Activated CD4-positive, alpha-beta T cell treated with anti-CD3 and anti-CD28 coated beads, Interleukin-2, amount 50 U/mL, for 24 hours (primary cell): ENCODE results near the gene HNF1A.

Source experiments
- DNase-seq, 2 donors: peaks; one replicate each; pipeline ENCODE4 v3.0.0-alpha.2; 2020; ENCODE audit warnings: low read depth in 1 of 2, low spot score in 1 of 2

The HNF1A gene

DNA sequence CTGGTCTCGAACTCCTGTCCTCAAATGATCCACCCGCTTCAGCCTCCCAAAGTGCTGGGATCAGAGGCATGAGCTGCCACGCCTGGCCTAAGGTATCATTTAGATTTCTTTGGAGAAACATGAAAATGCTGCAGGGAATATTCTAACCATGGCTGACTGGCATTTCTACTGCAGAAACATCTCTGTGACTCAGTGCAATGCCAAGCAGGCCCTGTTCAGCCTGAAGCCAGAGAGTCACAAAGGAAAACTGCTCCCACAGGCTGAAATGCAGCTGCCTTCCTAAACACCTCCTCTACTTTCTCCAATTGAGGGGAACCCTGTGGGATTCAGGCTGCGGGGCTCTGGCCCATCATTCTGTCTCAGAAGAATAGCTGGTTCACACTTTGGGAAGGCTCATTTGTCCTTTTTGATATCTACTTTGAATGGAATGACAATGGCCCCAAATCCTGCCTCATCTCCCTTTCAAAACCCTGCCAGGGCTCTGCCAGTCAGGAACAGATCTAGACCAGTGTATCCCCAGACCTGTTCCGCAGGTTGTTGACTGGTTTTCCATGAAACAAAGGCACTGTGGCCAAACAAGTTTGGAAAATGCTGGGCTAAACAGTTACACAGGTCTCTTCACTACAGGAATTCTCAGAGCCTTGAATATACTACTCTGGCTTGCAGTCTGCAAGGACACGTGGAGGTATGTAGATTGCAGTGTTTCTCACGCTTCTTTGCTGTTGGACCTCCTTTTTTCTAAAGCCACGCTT, 30.2 kb downstream of the HNF1A start:
- no peak for DNase-seq

DNA sequence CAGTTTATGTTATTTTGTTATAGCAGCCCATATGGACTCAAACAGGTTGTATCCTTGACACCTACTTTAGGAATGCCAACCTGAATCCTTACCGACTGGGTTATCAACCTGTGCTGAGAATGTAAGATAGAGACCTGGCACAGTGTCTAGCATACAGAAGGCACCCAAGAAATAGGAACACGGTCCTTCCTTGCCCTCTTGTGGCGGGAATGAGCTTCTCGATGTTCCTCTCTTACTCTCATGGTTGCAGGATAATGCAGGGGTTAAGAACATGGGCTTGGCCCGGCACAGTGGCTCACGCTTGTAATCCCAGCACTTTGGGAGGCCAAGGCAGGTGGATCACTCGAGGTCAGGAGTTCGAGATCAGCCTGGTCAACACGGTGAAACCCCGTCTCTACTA, 31.4 kb downstream of the HNF1A start:
- no peak for DNase-seq

GRCh38 chr12:121010860-121011259, 32.5 kb downstream of the HNF1A start:
- DNase-seq: no peak

DNA sequence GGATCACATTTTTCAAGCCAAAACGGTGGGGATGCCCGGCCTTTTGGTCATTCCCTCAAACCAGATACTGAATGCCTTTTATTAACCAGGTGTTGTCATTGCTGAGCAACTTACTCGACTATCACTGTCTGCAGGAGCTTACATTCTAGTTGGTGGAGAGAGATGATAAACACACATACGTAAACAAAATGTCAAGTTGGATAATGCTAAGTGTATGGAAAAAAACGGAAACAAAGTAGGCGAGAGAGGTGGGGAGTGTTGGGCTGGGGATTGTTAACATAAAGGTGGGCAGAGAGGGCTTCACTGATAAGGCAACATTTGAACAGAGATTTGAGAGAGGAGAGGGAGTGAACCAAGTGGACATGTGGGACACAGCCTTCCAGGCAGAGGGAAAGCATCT, 33.5 kb downstream of the HNF1A start:
- no peak for DNase-seq

GRCh38 chr12:121013715-121014114, 35.4 kb downstream of the HNF1A start:
- DNase-seq: no peak

DNA sequence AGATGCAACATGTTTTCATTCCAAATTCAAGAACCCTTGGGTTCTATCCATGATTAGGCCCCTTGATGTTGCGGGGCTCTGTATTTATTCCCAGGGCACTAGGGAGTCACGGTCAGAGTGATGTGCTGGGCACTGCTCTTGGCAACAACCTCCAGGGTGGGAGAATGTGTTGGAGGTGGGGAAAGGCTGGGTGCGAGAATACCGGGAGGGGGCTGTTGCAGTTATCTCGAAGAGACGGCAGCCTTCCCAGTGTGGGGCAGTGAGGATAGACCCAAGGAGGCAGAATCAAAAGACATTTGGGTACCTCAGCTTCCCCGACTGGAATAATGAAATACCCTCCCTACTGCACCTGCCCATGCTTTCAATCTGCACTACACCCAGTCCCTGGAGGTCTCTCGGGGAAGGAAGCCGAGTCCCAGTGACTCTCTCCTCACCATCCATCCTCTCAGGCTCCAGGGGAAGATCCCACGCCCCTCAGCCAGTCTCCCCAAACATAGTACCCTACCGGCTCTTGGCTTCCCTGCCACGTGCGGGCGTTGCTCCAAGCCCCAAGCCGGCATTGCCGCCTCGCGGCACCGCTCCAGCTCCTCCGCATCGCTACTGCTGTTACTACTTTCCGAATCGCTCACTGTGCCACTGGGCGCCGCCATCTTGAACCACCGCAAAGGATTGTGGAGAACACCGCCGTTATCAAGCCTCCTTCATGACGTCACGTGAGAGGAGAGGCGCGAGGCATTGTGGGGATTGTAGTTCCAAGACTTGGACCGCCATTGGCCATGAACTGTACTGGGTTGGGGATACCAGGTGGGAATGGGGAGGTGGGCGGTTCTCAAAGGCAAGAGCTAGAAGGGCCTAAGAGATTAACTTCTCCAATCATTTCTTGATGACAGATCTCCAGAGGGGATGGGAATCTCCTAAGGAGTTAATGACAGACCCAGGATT, 37.8 kb downstream of the HNF1A start, which contains the start of gene C12orf43:
Gene C12orf43 (minus strand): TSS at position 663 of the 942 bp plus-strand sequence. CDS start 13 bp downstream, at position 650.
- peak; percentile 82 to 93 for DNase-seq

DNA sequence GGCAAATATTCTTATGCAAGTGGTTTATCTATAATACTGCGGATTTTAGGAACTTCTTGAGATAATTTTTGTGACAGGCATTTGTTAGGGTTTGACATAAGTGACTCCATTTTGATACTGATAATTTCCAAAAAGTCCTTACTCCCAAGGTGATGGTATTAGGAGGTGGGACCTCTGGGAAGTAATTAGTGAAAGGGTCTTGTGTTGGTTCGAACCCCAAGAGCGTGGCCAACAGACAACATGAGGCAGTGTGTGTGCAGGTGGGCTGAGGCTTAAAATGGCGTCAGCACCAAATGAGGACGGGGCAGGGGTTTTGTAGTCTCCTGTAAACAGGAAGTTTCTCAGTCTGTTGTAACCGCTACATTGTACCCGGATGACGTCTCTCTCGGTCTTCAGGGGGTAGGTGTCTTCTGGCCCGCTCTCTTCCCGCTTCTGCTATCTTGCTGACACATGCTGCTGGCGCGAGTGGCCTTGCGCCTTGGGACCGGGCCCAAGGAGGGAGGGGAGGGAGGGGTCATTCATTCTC, 39.7 kb downstream of the HNF1A start:
- DNase-seq: no peak

- DNase-seq: no peak
These were observed 40.7 kb downstream of the HNF1A start for GRCh38 chr12:121018860-121019617.

- no peak for DNase-seq
These were observed 43.4 kb downstream of the HNF1A start for GRCh38 chr12:121021754-121022153.

DNA sequence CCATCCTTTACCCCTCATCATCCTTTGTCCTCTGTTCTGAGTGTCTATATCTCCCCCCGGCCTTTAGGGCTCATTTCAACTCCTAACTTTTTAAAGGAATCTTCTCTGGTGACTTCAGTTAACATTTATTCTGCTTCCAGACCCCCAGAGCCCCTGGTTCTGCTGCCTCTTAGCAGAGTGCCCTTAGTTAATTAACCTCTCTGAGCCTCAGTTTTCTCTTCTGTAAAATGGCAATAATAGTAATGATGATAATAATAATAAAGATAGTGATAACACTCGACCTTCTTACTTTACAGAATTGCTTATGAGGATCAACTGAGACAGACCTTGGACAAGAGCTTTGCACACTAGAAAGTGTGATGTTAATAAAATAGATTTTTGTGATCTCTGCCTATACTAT, 44.4 kb downstream of the HNF1A start:
- no peak for DNase-seq

GRCh38 chr12:121023799-121024198, 45.5 kb downstream of the HNF1A start:
- DNase-seq: no peak

GRCh38 chr12:121025442-121026226, 47.3 kb downstream of the HNF1A start:
- no peak for DNase-seq

- no peak for DNase-seq
These were observed 48.1 kb downstream of the HNF1A start for GRCh38 chr12:121026274-121027045.

DNA sequence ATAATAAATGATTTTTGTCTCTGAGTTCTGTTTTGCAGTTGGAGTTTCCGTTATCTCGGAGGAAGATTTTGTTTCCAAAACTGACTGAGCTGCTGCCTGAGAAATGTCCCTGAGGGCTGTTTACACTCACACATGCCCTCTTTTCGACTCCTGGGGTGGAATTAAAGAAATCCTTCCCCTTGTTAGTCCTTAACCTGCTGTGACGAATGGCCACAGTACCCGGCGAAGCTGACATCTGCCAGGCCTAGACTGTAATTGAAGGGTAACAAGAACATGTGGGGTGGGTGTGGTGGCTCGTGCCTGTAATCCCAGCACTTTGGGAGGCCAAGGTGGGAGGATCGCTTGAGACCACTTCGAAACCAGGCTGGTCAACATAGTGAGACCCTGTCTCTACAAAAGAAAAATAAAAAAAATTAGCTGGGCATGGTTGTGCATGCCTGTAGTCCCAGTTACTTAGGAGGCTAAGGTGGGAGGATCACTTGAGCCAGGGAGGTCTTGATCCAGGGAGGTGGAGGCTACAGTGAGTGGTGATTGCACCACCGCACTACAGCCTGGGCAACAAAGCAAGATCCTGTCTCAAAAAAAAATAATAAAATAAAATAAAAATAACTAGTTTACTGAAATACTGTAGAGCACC, 52.4 kb downstream of the HNF1A start:
- no peak for DNase-seq

DNA sequence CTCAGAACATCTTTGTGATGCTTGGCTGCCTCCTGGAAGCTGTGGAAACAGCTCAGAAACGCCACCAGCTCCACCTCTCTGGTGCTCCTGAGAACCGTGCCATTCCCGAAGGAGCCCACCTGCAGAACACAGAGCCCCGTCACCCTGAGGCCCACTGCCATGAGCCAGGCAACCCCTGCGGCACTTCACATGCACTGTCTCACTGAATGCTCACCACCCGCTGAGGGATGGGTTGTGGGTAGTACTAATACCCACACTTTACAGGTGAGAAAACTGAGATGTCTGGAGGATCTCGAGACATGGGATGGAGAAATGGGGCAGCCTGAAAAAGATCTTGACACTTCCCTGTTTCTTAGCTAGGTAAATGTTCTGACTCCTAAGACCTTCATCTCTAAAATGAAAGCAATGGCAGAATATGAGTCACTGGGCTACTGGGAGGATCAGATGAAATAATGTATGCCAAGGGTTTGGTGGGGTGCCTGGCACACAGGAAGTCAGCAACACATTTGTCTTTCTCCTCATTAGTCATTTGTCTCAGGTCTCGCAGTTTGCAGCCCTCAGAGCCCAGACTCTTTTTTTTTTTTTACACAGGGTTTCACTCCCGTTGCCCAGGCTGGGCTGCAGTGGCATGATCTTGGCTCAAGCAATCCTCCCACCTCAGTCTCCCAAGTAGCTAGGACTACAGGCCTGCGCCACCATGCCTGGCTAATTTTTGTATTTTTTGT, 55.4 kb downstream of the HNF1A start:
- DNase-seq: peak in 1 of 2 donors; percentile 59

DNA sequence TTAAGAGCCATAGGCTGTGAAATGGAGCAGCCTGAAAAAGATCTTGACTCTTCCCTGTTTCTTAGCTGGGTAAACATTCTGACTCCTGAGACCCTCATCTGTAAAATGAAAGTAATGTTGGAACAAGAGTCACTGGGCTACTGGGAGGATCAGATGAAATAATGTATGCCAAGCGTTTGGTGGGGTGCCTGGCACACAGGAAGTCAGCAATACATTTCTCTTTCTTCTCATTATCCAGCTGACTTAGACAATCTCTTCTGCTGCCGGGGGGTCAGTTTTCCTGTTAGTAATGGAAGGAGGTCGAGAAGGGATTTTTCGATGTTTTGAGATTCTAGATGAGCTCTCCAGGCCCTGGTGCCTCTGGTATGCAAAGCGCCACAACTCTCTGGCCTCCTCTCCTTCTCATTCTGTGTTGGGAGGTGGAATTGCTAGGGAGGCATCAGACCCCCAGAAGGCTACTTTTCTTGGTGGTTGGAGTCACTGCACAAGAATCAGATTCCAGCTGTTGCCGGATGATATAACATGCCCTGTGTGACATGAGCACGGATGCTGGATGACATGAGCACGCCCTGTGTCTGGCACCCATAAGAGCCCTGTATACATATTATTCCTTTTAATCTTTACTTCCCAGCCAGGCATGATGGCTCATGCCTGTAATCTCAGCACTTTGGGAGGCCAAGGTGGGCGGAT, 56.4 kb downstream of the HNF1A start:
- DNase-seq: no peak

DNA sequence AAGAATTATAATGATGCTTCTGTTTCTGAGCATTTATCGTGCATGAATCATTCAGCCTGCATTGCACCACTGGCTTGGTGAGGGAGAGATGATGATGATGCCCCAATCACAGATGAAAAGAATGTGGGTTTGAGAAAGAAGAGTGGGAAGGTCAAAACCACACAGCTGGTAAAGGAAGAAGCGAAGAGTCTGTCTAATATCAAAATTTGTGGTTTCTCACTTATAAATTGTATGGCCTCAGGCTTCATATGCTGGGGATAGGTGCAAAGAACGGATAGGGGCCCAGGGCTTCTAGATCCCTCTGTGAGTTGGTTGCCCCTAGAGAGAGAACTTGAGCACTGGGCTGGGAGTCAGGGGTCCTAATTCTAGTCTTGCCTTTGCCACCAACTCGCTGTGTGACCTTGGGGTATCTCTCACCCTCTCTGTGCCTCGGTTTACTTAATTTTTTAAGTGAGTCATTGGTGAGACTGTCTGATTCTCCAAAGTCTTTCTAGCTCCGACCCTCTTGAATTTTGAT, 58.5 kb downstream of the HNF1A start:
- DNase-seq: peak in 1 of 2 donors; percentile 50
